ENCODE measurements around the gene MAP4K4.

- TF ChIP-seq CTCF (IDR thresholded peaks at IDR 0.05; ENCODE audit: insufficient read depth, low read length, poor library complexity, severe bottlenecking) (no peak), EZH2phosphoT487 (conservative IDR thresholded peaks at IDR 0.05; ENCODE audit: low read length) (no peak)
Observed at GRCh38 chr2:101814752-101815151, 117.2 kb downstream of the MAP4K4 start.
